Cortex of kidney (tissue), 1 donor: ENCODE measurements around the gene LARP4B.

ENCODE experiments used
- DNase-seq: peaks from one replicate; lab custom pipeline; 2025; lab: John Stamatoyannopoulos, UW

The LARP4B gene

GRCh38 chr10:866577-866941, 64.9 kb downstream of the LARP4B start:
- DNase-seq: no peak

GRCh38 chr10:865924-866576, 65.5 kb downstream of the LARP4B start:
- DNase-seq: no peak

GRCh38 chr10:865257-865656, 66.2 kb downstream of the LARP4B start:
- no peak for DNase-seq

- DNase-seq: no peak
Observed at GRCh38 chr10:860519-860918, 71.0 kb downstream of the LARP4B start.

- DNase-seq: no peak
Observed at GRCh38 chr10:856416-857157, 74.9 kb downstream of the LARP4B start.

GRCh38 chr10:855671-856070, 75.8 kb downstream of the LARP4B start:
- no peak for DNase-seq

GRCh38 chr10:855079-855478, 76.4 kb downstream of the LARP4B start:
- DNase-seq: no peak

GRCh38 chr10:853017-853416, 78.5 kb downstream of the LARP4B start:
- DNase-seq: no peak

GRCh38 chr10:852386-852785, 79.1 kb downstream of the LARP4B start:
- DNase-seq: no peak

GRCh38 chr10:851901-852300, 79.6 kb downstream of the LARP4B start:
- no peak for DNase-seq

- DNase-seq: no peak
Observed at GRCh38 chr10:850093-850492, 81.4 kb downstream of the LARP4B start.

- no peak for DNase-seq
Observed at GRCh38 chr10:847868-848267, 83.6 kb downstream of the LARP4B start.

GRCh38 chr10:846126-846685, 85.3 kb downstream of the LARP4B start:
- no peak for DNase-seq

GRCh38 chr10:845526-845925, 86.0 kb downstream of the LARP4B start:
- DNase-seq: no peak

- no peak for DNase-seq
Observed at GRCh38 chr10:844552-844951, 87.0 kb downstream of the LARP4B start.

GRCh38 chr10:843703-844102, 87.8 kb downstream of the LARP4B start:
- no peak for DNase-seq

GRCh38 chr10:842795-843194, 88.7 kb downstream of the LARP4B start:
- no peak for DNase-seq

GRCh38 chr10:841535-841934, 90.0 kb downstream of the LARP4B start:
- DNase-seq: no peak

- DNase-seq: no peak
Observed at GRCh38 chr10:839550-840205, 91.8 kb downstream of the LARP4B start.

GRCh38 chr10:836782-837181, 94.7 kb downstream of the LARP4B start:
- no peak for DNase-seq

- DNase-seq: no peak
Observed at GRCh38 chr10:834493-834892, 97.0 kb downstream of the LARP4B start.

- no peak for DNase-seq
Observed at GRCh38 chr10:829241-829640, 102.3 kb downstream of the LARP4B start.

- DNase-seq: no peak
Observed at GRCh38 chr10:828191-828590, 103.3 kb downstream of the LARP4B start.
